ENCODE data around the gene DLD.
"Not testable (repeated sequence)": the region's sequence is repeated elsewhere in the genome, so short reads cannot be mapped to it uniquely, and the experiment has no call there.

Gene DLD

DNA sequence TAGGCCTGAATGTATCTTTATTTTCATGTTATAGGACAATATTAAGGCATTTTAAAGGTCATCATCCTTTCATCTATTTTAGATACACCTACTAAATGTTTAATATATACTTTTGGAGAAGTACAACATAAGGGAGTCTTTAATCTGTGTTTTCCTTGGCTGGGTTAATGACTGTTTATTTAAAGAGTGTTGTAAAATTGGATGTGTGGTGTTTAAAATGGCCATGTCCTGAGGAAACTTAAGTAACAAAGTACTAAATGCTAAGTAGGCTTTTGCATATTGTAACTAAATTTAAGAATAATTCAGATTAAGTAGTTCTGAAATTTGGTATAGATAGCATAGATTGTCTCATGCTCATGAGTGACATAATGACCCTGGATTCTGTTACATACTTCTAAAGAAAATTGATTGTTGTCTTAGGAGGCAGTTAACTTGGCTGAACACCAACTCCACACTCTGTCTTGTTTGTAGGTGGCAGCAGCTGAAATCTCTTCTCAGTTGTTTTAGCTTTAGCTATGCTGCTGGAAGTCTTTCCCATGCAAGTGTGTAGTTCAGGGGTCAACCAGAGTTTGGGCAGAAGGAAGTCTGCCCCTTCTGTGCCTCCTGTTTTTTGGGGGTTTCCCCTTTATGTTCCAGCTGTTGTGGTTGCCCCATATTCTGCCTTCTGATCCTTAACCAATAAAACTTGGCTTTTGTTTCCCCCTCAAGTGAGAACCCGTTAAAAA, 29.2 kb downstream of the DLD start:
- Histone ChIP-seq H3K4me1 (ENCODE audit: insufficient read depth, poor library complexity, severe bottlenecking) (no peaks in the 10 kb centered on the region), H3K27ac (ENCODE audit: poor library complexity, severe bottlenecking) (peak overlapping the region; percentile 12), H3K36me3 (ENCODE audit: low read depth) (peaks cover 98% of the 10 kb centered on the region), H3K27me3 (ENCODE audit: insufficient read depth, poor library complexity, severe bottlenecking) (no peaks in the 10 kb centered on the region), H3K9me3 (ENCODE audit: severe bottlenecking) (no peaks in the 10 kb centered on the region), H3K4me3 (ENCODE audit: severe bottlenecking) (no peak overlapping the region)
- ATAC-seq (ENCODE audit: low read depth) (peak; percentile 32; the same call in 1 of the 3 replicates), DNase-seq (ENCODE audit: low spot score) (no peak)
- TF ChIP-seq, protein P1, sequence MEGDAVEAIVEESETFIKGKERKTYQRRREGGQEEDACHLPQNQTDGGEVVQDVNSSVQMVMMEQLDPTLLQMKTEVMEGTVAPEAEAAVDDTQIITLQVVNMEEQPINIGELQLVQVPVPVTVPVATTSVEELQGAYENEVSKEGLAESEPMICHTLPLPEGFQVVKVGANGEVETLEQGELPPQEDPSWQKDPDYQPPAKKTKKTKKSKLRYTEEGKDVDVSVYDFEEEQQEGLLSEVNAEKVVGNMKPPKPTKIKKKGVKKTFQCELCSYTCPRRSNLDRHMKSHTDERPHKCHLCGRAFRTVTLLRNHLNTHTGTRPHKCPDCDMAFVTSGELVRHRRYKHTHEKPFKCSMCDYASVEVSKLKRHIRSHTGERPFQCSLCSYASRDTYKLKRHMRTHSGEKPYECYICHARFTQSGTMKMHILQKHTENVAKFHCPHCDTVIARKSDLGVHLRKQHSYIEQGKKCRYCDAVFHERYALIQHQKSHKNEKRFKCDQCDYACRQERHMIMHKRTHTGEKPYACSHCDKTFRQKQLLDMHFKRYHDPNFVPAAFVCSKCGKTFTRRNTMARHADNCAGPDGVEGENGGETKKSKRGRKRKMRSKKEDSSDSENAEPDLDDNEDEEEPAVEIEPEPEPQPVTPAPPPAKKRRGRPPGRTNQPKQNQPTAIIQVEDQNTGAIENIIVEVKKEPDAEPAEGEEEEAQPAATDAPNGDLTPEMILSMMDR (IDR thresholded peaks at IDR 0.05; ENCODE audit: poor library complexity, severe bottlenecking) = no peak

DNA sequence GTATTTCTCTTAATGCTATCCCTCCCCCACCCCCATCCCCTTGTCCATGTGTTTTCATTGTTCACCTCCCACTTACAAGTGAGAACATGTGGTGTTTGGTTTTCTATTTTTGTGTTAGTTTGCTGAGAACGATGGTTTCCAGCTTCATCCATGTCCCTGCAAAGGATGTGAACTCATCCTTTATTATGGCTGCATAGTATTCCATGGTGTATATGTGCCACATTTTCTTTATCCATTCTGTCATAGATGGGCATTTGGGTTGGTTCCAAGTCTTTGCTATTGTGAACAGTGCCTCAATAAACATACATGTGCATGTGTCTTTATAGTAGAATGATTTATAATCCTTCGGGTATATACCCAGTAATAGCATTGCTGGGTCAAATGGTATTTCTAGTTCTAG, 30.8 kb downstream of the DLD start:
- not testable (repeated sequence) for H3K27me3 ChIP-seq (ENCODE audit: insufficient read depth, poor library complexity, severe bottlenecking); DNase-seq (ENCODE audit: low spot score); ATAC-seq (ENCODE audit: low read depth); H3K4me3 ChIP-seq (ENCODE audit: severe bottlenecking); H3K27ac ChIP-seq (ENCODE audit: poor library complexity, severe bottlenecking); H3K4me1 ChIP-seq (ENCODE audit: insufficient read depth, poor library complexity, severe bottlenecking); H3K9me3 ChIP-seq (ENCODE audit: severe bottlenecking)
- H3K36me3 ChIP-seq (ENCODE audit: low read depth) = peaks cover 98% of the 10 kb centered on the region

DNA sequence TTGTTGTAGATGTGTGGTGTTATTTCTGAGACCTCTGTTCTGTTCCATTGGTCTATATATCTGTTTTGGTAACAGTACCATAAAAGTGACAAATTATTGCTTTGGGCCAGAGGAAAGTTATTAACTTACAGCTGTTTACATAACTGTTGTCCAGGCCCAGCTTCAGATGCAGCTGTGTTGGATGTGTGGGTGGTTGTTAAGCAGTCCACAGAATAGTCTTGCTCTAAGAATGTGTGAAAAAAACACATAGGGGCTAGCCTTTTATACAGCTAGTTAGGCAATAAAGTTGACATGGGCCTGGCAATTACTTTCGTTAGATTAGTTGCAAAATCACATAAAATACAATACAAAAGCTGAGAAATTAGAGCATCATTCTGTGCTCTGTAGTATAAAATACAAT, 31.9 kb downstream of the DLD start:
- no peak overlapping the region for H3K27ac ChIP-seq (ENCODE audit: poor library complexity, severe bottlenecking)
- H3K4me3 ChIP-seq (ENCODE audit: severe bottlenecking) = no peak overlapping the region
- peaks cover 98% of the 10 kb centered on the region for H3K36me3 ChIP-seq (ENCODE audit: low read depth)
- TF ChIP-seq, protein P1 (IDR thresholded peaks at IDR 0.05; ENCODE audit: poor library complexity, severe bottlenecking) = no peak
- H3K4me1 ChIP-seq (ENCODE audit: insufficient read depth, poor library complexity, severe bottlenecking) = no peaks in the 10 kb centered on the region
- DNase-seq (ENCODE audit: low spot score) = no peak
- no peaks in the 10 kb centered on the region for H3K27me3 ChIP-seq (ENCODE audit: insufficient read depth, poor library complexity, severe bottlenecking)
- ATAC-seq (ENCODE audit: low read depth) = no peak
- H3K9me3 ChIP-seq (ENCODE audit: severe bottlenecking) = no peaks in the 10 kb centered on the region

DNA sequence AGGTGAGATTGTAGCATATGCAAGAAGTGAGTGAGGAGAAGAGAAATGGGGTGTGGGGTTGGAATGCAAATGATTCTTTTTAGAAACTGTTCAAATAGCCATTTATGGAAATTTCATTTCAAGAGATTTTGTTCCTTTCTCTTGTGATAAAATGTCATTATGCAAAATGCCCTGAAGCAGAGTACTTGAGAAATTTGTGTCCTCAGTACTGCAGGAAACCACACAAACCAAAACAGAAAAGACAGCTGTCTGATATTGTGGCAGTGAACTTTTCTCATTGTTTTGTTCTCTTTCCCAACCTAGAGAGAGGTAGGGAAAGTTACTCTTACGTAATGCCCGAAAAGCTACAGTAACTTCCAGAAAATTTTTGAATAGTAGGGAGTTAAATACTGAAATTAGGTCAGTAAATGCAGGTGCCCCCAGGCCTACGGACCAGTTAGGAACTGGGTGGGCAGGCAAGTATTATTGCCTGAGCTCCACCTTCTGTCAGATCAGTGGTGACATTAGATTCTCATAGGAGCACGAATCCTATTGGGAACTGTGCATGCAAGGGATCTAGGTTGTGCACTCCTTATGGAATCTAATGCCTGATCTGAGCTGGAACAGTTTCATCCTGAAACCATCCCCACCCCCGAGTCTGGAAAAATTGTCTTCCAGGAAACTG, 34.0 kb downstream of the DLD start:
- Histone ChIP-seq H3K27me3 (ENCODE audit: insufficient read depth, poor library complexity, severe bottlenecking) (no peaks in the 10 kb centered on the region), H3K36me3 (ENCODE audit: low read depth) (peaks cover 98% of the 10 kb centered on the region), H3K9me3 (ENCODE audit: severe bottlenecking) (no peaks in the 10 kb centered on the region), H3K4me3 (ENCODE audit: severe bottlenecking) (no peak overlapping the region), H3K4me1 (ENCODE audit: insufficient read depth, poor library complexity, severe bottlenecking) (no peaks in the 10 kb centered on the region), H3K27ac (ENCODE audit: poor library complexity, severe bottlenecking) (peak overlapping the region; percentile 9)
- DNase-seq (ENCODE audit: low spot score) (no peak), ATAC-seq (ENCODE audit: low read depth) (no peak)
- TF ChIP-seq, protein P1 (IDR thresholded peaks at IDR 0.05; ENCODE audit: poor library complexity, severe bottlenecking) = no peak

DNA sequence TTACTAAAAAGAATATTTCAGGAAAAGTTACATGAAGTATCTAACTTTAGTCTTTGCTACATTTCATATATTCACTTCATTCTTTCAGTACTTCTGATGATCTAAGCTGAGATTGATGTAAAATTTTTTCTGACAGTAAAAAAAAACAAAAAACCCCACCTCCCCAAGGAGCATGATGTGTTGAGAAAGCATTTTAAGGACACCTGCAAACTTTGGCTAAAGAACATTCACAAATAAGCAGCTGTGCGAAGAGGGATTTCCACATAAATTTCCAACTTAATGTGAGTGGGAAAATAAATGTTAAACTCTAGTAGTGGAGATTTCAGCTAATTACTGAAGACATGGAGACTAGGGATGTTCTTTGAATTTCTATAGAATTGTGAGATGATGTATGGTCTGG, 35.5 kb downstream of the DLD start:
- DNase-seq (ENCODE audit: low spot score) (no peak), ATAC-seq (ENCODE audit: low read depth) (no peak)
- no peaks in the 10 kb centered on the region for H3K4me1 ChIP-seq (ENCODE audit: insufficient read depth, poor library complexity, severe bottlenecking)
- TF ChIP-seq, protein P1 (IDR thresholded peaks at IDR 0.05; ENCODE audit: poor library complexity, severe bottlenecking) = no peak
- H3K27ac ChIP-seq (ENCODE audit: poor library complexity, severe bottlenecking) = no peak overlapping the region
- no peak overlapping the region for H3K4me3 ChIP-seq (ENCODE audit: severe bottlenecking)
- peaks cover 100% of the 10 kb centered on the region for H3K36me3 ChIP-seq (ENCODE audit: low read depth)
- H3K9me3 ChIP-seq (ENCODE audit: severe bottlenecking) = no peaks in the 10 kb centered on the region
- H3K27me3 ChIP-seq (ENCODE audit: insufficient read depth, poor library complexity, severe bottlenecking) = no peaks in the 10 kb centered on the region
